HEK293 (cell line): ENCODE measurements around the gene DVL1.

Source experiments
- CTCF ChIA-PET: fragments of 350-600 bp; formaldehyde crosslinking; extraction: SDS; loops from one replicate; lab custom pipeline; 2021; ENCODE audit warnings: antibody characterized with exemption; lab: Yijun Ruan, JAX
- POLR2A ChIA-PET: fragments of 300-600 bp; formaldehyde crosslinking; extraction: SDS; loops from one replicate; lab custom pipeline; 2020; ENCODE audit warnings: antibody characterized with exemption, inconsistent platforms; lab: Yijun Ruan, JAX
- H3K27ac ChIP-seq: fragments of 200-500 bp; sonication (Bioruptor generic); 2 replicates; pipeline ENCODE4 v1.5.1; 2014; ENCODE audit warnings: low read depth, low read length, control low read depth, inconsistent platforms; ENCODE audit errors: extremely low read depth
- H3K36me3 ChIP-seq, 2 experiments: fragments of 200-500 bp in 1 of 2; sonication (Bioruptor generic) in 1 of 2; 1 replicate in 1 of 2; 2 replicates in 1 of 2; pipeline ENCODE4 v1.5.1; 2014 to 2017; ENCODE audit warnings: inconsistent platforms in 2 of 2, low read length in 2 of 2; ENCODE audit not compliant: control insufficient read depth in 2 of 2, insufficient read depth in 1 of 2
- H3K4me1 ChIP-seq: fragments of 200-500 bp; sonication (Bioruptor generic); 2 replicates; pipeline ENCODE4 v1.5.1; 2014; ENCODE audit warnings: mild to moderate bottlenecking, low read length, inconsistent platforms; ENCODE audit not compliant: control insufficient read depth, insufficient read depth
- H3K4me3 ChIP-seq: 2 replicates; pipeline ENCODE4 v1.5.1; 2011; ENCODE audit warnings: low read depth, mild to moderate bottlenecking, control low read depth, low read length, moderate library complexity
- H3K9me3 ChIP-seq: fragments of 200-500 bp; sonication (Bioruptor generic); 2 replicates; pipeline ENCODE4 v1.5.1; 2014; ENCODE audit warnings: low read depth, low read length, inconsistent platforms; ENCODE audit not compliant: control insufficient read depth, insufficient read depth
- ATF2 ChIP-seq: fragments of 450-650 bp; formaldehyde crosslinking; IDR thresholded peaks from 2 replicates; pipeline ENCODE4 v1.5.1; 2016; ENCODE audit warnings: missing biosample characterization, missing genetic modification characterization, low read depth
- FEZF1 ChIP-seq: fragments of 450-650 bp; formaldehyde crosslinking; IDR thresholded peaks from 2 replicates; pipeline ENCODE4 v1.5.1; 2016; ENCODE audit warnings: missing biosample characterization, missing genetic modification characterization
- GLI2 ChIP-seq: fragments of 450-650 bp; formaldehyde crosslinking; IDR thresholded peaks from 2 replicates; pipeline ENCODE4; 2017; ENCODE audit warnings: missing biosample characterization, missing genetic modification characterization, low read depth, borderline replicate concordance
- GLIS1 ChIP-seq: fragments of 450-650 bp; formaldehyde crosslinking; IDR thresholded peaks from 2 replicates; pipeline ENCODE4 v1.5.1; 2016; ENCODE audit warnings: missing biosample characterization, missing genetic modification characterization
- GLIS2 ChIP-seq: fragments of 450-650 bp; formaldehyde crosslinking; IDR thresholded peaks from 2 replicates; pipeline ENCODE4 v1.5.1; 2016; ENCODE audit warnings: missing biosample characterization, missing genetic modification characterization
- KLF1 ChIP-seq: fragments of 450-650 bp; formaldehyde crosslinking; IDR thresholded peaks from 2 replicates; pipeline ENCODE4 v1.5.1; 2016; ENCODE audit warnings: missing biosample characterization, missing genetic modification characterization
- KLF16 ChIP-seq: fragments of 450-650 bp; formaldehyde crosslinking; IDR thresholded peaks from 2 replicates; pipeline ENCODE4 v1.5.1; 2017; ENCODE audit warnings: missing biosample characterization, missing genetic modification characterization
- MEIS1 ChIP-seq: sonication (generic); formaldehyde crosslinking; IDR thresholded peaks from 2 replicates; pipeline ENCODE4 v1.8.1; 2022; ENCODE audit warnings: missing genetic modification reagents, mild to moderate bottlenecking, borderline replicate concordance
- PBX3 ChIP-seq: sonication (generic); formaldehyde crosslinking; IDR thresholded peaks from 2 replicates; pipeline ENCODE4 v1.8.1; 2022; ENCODE audit warnings: mild to moderate bottlenecking, moderate library complexity, missing genetic modification reagents
- SETDB1 ChIP-seq: IDR thresholded peaks from one replicate; pipeline ENCODE4 v1.6.1; 2017; ENCODE audit warnings: mild to moderate bottlenecking, low read length, moderate library complexity, mixed read lengths; ENCODE audit not compliant: insufficient read length
- SP3 ChIP-seq: fragments of 450-650 bp; formaldehyde crosslinking; IDR thresholded peaks from 2 replicates; pipeline ENCODE4 v1.5.1; 2016; ENCODE audit warnings: missing biosample characterization, missing genetic modification characterization
- TCF7L2 ChIP-seq: IDR thresholded peaks from 2 replicates; pipeline ENCODE4 v1.6.1; 2011; ENCODE audit warnings: low read depth, mild to moderate bottlenecking, inconsistent platforms, low read length, moderate library complexity, borderline replicate concordance
- YY1 ChIP-seq: fragments of 450-650 bp; formaldehyde crosslinking; IDR thresholded peaks from 2 replicates; pipeline ENCODE4 v1.5.1; 2018; ENCODE audit warnings: missing biosample characterization, missing genetic modification characterization
- ZBTB26 ChIP-seq: fragments of 450-650 bp; formaldehyde crosslinking; optimal IDR thresholded peaks from 2 replicates; pipeline ENCODE3; 2016; ENCODE audit warnings: missing biosample characterization, mild to moderate bottlenecking, missing genetic modification characterization
- ZBTB44 ChIP-seq: fragments of 450-650 bp; IDR thresholded peaks from 2 replicates; pipeline ENCODE4 v1.5.1; 2018; ENCODE audit warnings: missing biosample characterization, mild to moderate bottlenecking, missing genetic modification characterization
- ZBTB7A ChIP-seq: fragments of 450-650 bp; formaldehyde crosslinking; IDR thresholded peaks from 2 replicates; pipeline ENCODE4 v1.5.1; 2016; ENCODE audit warnings: low read depth, missing biosample characterization, missing genetic modification characterization
- ZBTB8A ChIP-seq: fragments of 450-650 bp; formaldehyde crosslinking; IDR thresholded peaks from 2 replicates; pipeline ENCODE4 v1.5.1; 2016; ENCODE audit warnings: missing biosample characterization, missing genetic modification characterization
- ZEB2 ChIP-seq: fragments of 450-650 bp; formaldehyde crosslinking; IDR thresholded peaks from 2 replicates; pipeline ENCODE4 v1.5.1; 2016; ENCODE audit warnings: missing biosample characterization, missing genetic modification characterization
- ZFP69B ChIP-seq: fragments of 450-650 bp; formaldehyde crosslinking; IDR thresholded peaks from 2 replicates; pipeline ENCODE4 v1.5.1; 2016; ENCODE audit warnings: missing biosample characterization, missing genetic modification characterization
- ZNF10 ChIP-seq: fragments of 450-650 bp; formaldehyde crosslinking; IDR thresholded peaks from 2 replicates; pipeline ENCODE4 v1.5.1; 2017; ENCODE audit warnings: missing biosample characterization, missing genetic modification characterization
- ZNF114 ChIP-seq: fragments of 450-650 bp; formaldehyde crosslinking; IDR thresholded peaks from 2 replicates; pipeline ENCODE4 v1.5.0; 2017; ENCODE audit warnings: missing biosample characterization, missing genetic modification characterization
- ZNF133 ChIP-seq: fragments of 450-650 bp; formaldehyde crosslinking; IDR thresholded peaks from 2 replicates; pipeline ENCODE4 v1.5.1; 2016; ENCODE audit warnings: missing biosample characterization, missing genetic modification characterization
- ZNF184 ChIP-seq: fragments of 450-650 bp; IDR thresholded peaks from 2 replicates; pipeline ENCODE4 v1.5.1; 2018; ENCODE audit warnings: missing biosample characterization, mild to moderate bottlenecking, missing genetic modification characterization
- ZNF280C ChIP-seq: fragments of 450-650 bp; formaldehyde crosslinking; IDR thresholded peaks from 2 replicates; pipeline ENCODE4 v1.5.1; 2016; ENCODE audit warnings: missing biosample characterization, missing genetic modification characterization
- ZNF302 ChIP-seq: fragments of 450-650 bp; formaldehyde crosslinking; IDR thresholded peaks from 2 replicates; pipeline ENCODE4 v1.5.1; 2016; ENCODE audit warnings: missing biosample characterization, missing genetic modification characterization, low read depth
- ZNF324 ChIP-seq: fragments of 450-650 bp; formaldehyde crosslinking; IDR thresholded peaks from 2 replicates; pipeline ENCODE4 v1.5.1; 2016; ENCODE audit warnings: missing biosample characterization, missing genetic modification characterization
- ZNF48 ChIP-seq: fragments of 450-650 bp; formaldehyde crosslinking; IDR thresholded peaks from 2 replicates; pipeline ENCODE4 v1.5.1; 2016; ENCODE audit warnings: missing biosample characterization, missing genetic modification characterization
- ZNF626 ChIP-seq: fragments of 450-650 bp; sonication (Bioruptor Pico); formaldehyde crosslinking; IDR thresholded peaks from 2 replicates; pipeline ENCODE4 v1.5.1; 2018; ENCODE audit warnings: missing biosample characterization, missing genetic modification characterization, inconsistent platforms
- ZNF654 ChIP-seq: fragments of 450-650 bp; formaldehyde crosslinking; IDR thresholded peaks from 2 replicates; pipeline ENCODE4 v1.5.1; 2016; ENCODE audit warnings: low read depth, missing biosample characterization, missing genetic modification characterization
- ZNF791 ChIP-seq: fragments of 450-650 bp; formaldehyde crosslinking; IDR thresholded peaks from 2 replicates; pipeline ENCODE4 v1.5.1; 2016; ENCODE audit warnings: missing biosample characterization, missing genetic modification characterization

Gene DVL1

GRCh38 chr1:1354271-1355247 is 5.3 kb upstream of the DVL1 start:
- no peak overlapping the region for H3K27ac ChIP-seq
- ChIA-PET CTCF (interaction anchor here (1.1 to 2.7 kb wide), 2 partner anchors 17 to 18 kb away, joined by 3 to 15 read pairs; no protein-coding TSS in a partner anchor), POLR2A (interaction anchor here (0.6 to 1.0 kb wide), 4 partner anchors 21 to 686 kb away, joined by 3 to 6 read pairs (median 4); partner anchors contain the start of gene AURKAIP1)
- H3K4me1 ChIP-seq = peaks cover 7% of the 10 kb centered on the region; the same call in 1 of the 2 replicates
- H3K36me3 ChIP-seq = no peaks in the 10 kb centered on the region
- no peak overlapping the region for H3K4me3 ChIP-seq
- no peaks in the 10 kb centered on the region for H3K9me3 ChIP-seq
- TF ChIP-seq GLI2 (no peak), ZNF324 (no peak), ATF2 (no peak), ZBTB7A (tag by site-specific recombination) (0 out of 2 replicates have a peak, but pooled peaks have one; percentile 49), ZNF654 (tag by site-specific recombination) (no peak), ZNF626 (tag by site-specific recombination) (no peak), ZBTB8A (tag by site-specific recombination) (peak; percentile 18), SP3 (tag by site-specific recombination) (no peak), GLIS2 (tag by site-specific recombination) (peak; percentile 45; the same call in 1 of the 2 replicates), ZNF133 (tag by site-specific recombination) (no peak), FEZF1 (tag by site-specific recombination) (no peak), KLF1 (tag by site-specific recombination) (no peak), SETDB1 (no peak), ZNF791 (tag by site-specific recombination) (no peak), ZNF48 (tag by site-specific recombination) (no peak), ZEB2 (tag by site-specific recombination) (no peak), TCF7L2 (no peak), ZNF184 (tag by site-specific recombination) (no peak), ZFP69B (tag by site-specific recombination) (no peak), MEIS1 (no peak), YY1 (tag by site-specific recombination) (no peak), ZBTB44 (no peak), ZNF10 (no peak), ZNF280C (tag by site-specific recombination) (no peak), ZBTB26 (tag by site-specific recombination) (peak; percentile 37), PBX3 (CRISPR knock-in tag) (no peak), KLF16 (0 out of 2 replicates have a peak, but pooled peaks have one; percentile 36), GLIS1 (tag by site-specific recombination) (peak; percentile 88), ZNF114 (tag by site-specific recombination) (no peak), ZNF302 (tag by site-specific recombination) (no peak)
